Fibroblast of mammary gland (primary cell): Measurements from ENCODE around the gene GFER.
"Not testable (repeated sequence)": the region's sequence is repeated elsewhere in the genome, so short reads cannot be mapped to it uniquely, and the experiment has no call there.

ENCODE experiments used
- DNase-seq: peaks from one replicate; pipeline ENCODE4 v3.0.0-alpha.2; 2010; ENCODE audit warnings: low read depth
- H3K4me3 ChIP-seq: 2 replicates; pipeline ENCODE4 v1.5.1; 2011; ENCODE audit warnings: low read depth, mild to moderate bottlenecking, low read length, moderate library complexity; ENCODE audit not compliant: control insufficient read depth
- CTCF ChIP-seq: conservative IDR thresholded peaks from 2 replicates; pipeline ENCODE4 v1.5.1; 2011; ENCODE audit warnings: low read depth, low read length, inconsistent platforms; ENCODE audit not compliant: control insufficient read depth, insufficient read depth

The GFER gene

GRCh38 chr16:2032285-2033056, 48.5 kb downstream of the GFER start:
- no peak for TF ChIP-seq CTCF

GRCh38 chr16:2033057-2033908, 49.3 kb downstream of the GFER start:
- no peak for TF ChIP-seq CTCF
- DNase-seq: peak; percentile 34
- peak overlapping the region; percentile 4 for H3K4me3 ChIP-seq

More at GRCh38 chr16:2032285-2033056, 48.5 kb downstream of the GFER start:
- H3K4me3 ChIP-seq: no peak overlapping the region
- peak; percentile 26 for DNase-seq

- peak overlapping the region; percentile 4 for H3K4me3 ChIP-seq
- not testable (repeated sequence) for DNase-seq
Measured at GRCh38 chr16:2033909-2034695, 50.1 kb downstream of the GFER start.

- DNase-seq: no peak
- no peak for TF ChIP-seq CTCF
- H3K4me3 ChIP-seq: no peak overlapping the region
Measured at GRCh38 chr16:2034696-2035430, 50.9 kb downstream of the GFER start.

- peak; percentile 70 for DNase-seq
- H3K4me3 ChIP-seq: no peak overlapping the region
- no peak for TF ChIP-seq CTCF
Measured at GRCh38 chr16:2035431-2036199, 51.6 kb downstream of the GFER start.

- no peak for DNase-seq
- TF ChIP-seq CTCF: no peak
- H3K4me3 ChIP-seq: no peak overlapping the region
Measured at GRCh38 chr16:2036200-2036966, 52.4 kb downstream of the GFER start.
